GM19328 (cell line): Measurements from ENCODE around the gene MYADML2.
A peak's percentile ranks its signal among the peaks of the same experiment; 100 is the strongest.

ENCODE experiments used
- ATAC-seq: cut with Tn5 transposase; IDR thresholded peaks from one replicate; pipeline ENCODE4 v1.9.1; 2021; ENCODE audit warnings: mild to moderate bottlenecking, moderate library complexity; ENCODE audit not compliant: unreplicated experiment

Gene MYADML2

GRCh38 chr17:81926451-81927151, 20.4 kb downstream of the MYADML2 start:
- ATAC-seq = peak; percentile 14

DNA sequence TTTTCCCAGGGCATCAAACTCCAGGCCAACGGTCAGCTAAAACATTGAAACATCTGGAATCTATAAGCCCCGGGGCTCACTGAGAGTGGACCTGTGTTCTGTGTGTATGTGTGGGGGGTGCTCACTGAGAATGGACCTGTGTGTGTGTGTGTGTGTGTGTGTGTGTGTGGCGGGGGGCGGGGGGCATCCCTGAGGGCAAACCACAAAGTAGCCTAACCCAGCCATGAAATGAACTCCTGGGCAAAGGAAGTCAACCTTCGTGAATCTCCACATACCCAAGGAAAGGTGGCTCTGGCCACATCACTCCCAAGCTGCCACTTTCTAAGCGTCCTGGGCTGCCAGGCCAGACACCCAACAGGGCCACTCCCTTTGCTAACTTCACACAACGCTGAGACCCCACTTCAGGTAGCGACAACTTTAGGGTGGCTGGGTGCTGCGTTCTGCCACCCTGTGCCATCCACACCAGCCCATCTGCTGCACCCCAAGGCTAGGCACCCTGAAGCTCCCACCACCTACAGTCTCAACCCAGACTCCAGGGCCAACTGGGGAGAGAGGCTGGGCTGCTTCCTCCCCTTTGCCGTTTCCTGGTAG, 21.1 kb downstream of the MYADML2 start:
- no peak for ATAC-seq

GRCh38 chr17:81924557-81925532, 22.2 kb downstream of the MYADML2 start:
- no peak for ATAC-seq

DNA sequence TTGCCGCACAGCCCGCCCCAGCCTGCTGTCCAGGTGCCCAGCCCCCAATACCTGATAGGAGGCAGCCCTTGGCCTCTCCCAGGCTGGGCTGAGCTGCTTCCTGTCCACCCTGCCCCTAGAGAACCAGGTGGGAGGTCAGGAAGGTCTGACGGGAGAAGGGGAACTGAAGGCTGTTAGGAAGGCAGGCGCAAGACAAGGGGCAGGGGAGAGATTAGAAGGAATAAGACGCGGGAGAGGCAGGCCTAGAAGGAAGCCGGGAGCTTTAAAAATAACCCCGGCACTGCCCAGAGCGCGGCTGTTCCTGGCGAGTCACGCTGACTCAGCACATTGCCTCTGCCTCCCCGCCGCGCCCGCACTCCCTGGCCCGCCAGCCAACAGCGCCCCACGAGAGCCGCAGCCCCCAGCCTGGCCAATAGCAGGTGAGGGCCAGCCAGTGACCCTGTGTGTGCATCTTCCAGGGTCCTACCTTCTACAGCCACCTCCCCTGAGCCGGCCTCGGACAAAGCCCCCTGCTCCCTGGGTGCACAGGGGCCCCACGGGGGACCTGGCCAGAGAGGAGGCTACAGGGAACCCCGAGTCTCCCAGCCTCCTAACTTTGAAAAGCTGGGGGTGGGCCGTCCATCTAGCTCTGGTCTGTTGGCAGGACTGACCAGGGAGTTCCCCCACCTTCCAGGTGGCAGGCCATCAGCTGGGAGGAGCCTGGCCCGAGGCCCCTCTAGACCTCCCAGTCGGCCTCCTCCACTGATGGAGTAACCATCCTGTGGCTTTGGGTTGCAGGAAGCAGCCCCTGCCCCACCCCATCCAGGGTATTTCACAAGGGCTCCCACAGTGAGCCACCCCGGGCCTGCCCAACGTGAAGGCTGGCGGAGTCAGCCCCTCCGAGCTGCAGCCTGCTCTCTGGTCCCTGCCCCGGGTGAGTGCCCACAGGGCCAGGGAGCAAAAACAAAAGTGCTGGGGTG, 23.5 kb downstream of the MYADML2 start:
- no peak for ATAC-seq

- ATAC-seq = no peak
Measured at GRCh38 chr17:81922566-81923301, 24.3 kb downstream of the MYADML2 start.

- ATAC-seq = no peak
Measured at GRCh38 chr17:81921996-81922565, 25.0 kb downstream of the MYADML2 start.

- ATAC-seq = no peak
Measured at GRCh38 chr17:81921537-81921862, 25.5 kb downstream of the MYADML2 start.

DNA sequence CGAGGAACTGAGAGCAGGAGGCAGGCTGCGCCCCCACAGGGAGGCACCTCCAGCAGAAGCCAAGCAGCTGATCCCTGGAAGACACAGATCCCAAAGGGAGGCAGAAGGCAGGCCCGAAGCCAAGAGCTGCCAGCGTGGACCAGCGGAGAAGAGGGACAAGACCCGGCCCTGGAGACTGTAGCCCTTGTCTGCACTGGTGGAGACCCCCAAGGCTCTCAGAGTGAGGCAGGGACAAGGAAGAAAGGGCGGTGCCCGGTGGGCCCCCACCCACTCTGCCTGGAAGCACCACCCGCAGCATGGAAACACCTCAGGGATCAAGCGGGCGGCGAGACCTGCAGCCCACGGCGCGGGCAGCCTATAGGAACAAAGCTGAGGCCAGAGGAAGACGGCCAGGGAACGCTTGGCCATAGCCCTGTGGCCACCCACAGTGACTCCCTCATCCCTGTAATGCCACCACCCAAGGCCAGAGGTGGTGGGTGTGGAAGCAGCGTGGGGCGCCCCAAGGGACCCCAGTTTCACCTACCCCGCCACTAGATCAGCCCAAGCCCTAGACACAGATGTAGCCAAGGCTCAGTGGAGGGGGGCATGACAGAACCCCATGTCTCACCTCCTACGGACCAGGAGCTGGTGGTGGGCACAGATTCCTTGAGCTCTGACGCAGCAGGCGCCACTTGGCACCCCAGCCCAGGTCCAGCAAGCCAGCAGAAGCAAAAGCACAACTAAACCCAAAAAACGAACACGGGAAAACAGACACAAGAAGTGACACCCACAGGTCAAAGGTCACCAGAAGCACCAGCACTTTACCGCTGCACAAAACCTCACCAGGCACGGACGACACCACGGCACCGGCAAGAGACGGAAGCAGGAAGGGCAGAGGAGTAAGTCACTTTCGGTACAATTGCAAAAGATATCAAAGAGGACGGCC, 26.2 kb downstream of the MYADML2 start:
- ATAC-seq = no peak

- ATAC-seq = no peak
Measured at GRCh38 chr17:81918832-81919545, 28.0 kb downstream of the MYADML2 start.

GRCh38 chr17:81918333-81918669, 28.7 kb downstream of the MYADML2 start:
- ATAC-seq = peak; percentile 14

GRCh38 chr17:81917565-81918332, 29.3 kb downstream of the MYADML2 start, which contains the start of gene SIRT7:
Gene SIRT7, minus strand, starts transcription at chr17:81918176. Its CDS starts 45 bp downstream, at chr17:81918131.
- peak; percentile 70 for ATAC-seq

DNA sequence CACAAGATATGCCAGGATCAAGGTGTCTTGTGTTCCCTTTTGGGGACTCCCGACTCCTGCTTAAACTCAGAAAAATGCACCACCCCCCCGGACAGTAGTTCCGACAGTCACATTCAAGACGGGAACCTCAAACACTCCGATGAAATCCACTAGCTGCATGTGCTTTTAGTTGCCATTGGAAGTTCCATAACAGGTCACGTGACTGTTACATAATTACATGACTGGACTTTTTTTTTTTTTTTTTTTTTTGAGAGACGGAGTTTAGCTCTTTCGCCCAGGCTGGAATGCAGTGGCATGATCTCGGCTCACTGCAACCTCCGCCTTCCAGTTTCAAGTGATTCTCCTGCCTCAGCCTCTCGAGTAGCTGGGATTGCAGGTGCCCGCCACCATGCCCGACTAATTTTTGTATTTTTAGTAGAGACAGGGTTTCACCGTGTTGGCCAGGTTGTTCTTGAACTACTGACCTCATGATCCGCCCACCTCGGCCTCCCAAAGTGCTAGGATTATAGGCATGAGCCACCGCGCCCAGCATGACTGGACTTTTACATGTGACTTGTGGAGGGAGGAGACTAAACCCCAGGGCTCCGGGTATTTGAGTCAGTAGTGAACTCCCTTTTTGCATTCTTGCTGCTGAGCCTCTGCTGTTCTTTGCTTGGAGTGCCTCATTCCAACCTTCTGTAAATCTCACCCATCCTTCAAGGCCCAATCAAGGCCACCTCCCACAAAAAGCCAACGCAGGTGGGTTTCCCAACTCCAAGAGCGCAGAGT, 30.6 kb downstream of the MYADML2 start:
- ATAC-seq = no peak

GRCh38 chr17:81915331-81915730, 31.7 kb downstream of the MYADML2 start:
- ATAC-seq = no peak

GRCh38 chr17:81914103-81914850, 32.8 kb downstream of the MYADML2 start:
- no peak for ATAC-seq

DNA sequence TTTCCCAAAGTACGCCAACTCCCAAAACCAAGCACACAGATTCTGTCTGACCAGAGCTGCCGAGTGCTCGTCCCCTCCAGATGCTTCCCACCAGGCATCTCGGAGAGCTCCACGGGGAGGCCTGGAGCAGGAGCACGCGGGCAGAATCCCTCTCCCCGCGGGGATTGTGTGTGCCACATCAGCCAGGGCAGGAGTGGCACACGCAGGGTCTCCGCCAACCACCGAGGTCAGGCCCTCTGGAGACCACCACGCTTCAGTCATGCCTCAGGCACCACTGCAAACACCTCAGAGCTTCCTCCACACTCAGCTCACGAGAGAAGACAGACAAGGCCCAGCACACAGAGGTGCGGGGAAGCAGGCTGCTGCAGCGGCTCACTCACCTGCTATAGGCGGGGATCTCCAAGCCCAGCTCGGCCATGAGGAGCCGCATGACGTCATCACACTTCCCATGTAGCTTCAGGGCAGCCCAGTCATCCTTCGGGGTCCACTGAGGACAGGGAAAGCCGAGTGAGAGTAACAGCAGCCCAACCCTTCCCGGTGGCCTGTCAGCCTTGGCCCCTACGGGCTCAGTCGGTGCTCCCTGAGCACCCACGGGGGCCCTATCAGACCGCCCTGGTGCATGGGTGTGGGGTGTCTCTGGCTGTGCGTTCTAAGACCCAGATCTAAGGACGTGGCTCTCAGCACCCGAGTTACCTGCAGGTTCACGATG, 33.5 kb downstream of the MYADML2 start:
- ATAC-seq = no peak
